ENCODE measurements around the gene UBIAD1.
"Not testable (repeated sequence)": the region's sequence is repeated elsewhere in the genome, so short reads cannot be mapped to it uniquely, and the experiment has no call there.

UBIAD1 gene

DNA sequence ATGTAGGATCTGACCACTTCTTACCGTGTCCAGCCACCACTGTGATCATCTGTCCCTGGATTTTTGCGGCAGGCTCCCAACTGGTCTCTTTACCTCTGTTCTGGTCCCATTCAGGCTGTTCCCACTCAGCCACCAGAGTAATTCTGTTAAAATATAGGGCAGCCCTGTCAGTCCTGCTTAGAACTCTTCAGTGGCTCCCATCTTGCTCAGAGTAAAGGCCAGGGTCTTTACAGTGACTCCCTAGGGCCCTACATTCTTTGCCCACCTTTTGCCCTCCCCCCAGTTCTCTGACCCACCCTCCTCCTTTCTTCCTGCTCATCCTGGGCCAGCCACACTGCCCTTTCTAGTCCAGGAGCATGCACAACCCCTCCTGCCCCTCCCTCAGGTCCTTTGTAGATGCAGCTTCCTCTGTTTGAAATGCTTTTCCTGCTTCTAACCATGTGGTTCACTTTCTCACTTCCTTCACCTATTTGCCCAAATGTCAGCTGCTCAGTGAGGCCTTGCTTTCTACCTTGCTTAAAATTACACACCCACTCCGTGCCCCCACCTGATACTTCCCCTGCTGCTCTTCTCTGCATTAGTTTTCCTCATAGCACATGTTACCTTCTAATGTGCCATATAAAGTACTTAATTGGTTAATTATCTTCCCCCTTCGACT lies 7.8 kb downstream of the UBIAD1 start:
- DNase-seq = peak; percentile 36

DNA sequence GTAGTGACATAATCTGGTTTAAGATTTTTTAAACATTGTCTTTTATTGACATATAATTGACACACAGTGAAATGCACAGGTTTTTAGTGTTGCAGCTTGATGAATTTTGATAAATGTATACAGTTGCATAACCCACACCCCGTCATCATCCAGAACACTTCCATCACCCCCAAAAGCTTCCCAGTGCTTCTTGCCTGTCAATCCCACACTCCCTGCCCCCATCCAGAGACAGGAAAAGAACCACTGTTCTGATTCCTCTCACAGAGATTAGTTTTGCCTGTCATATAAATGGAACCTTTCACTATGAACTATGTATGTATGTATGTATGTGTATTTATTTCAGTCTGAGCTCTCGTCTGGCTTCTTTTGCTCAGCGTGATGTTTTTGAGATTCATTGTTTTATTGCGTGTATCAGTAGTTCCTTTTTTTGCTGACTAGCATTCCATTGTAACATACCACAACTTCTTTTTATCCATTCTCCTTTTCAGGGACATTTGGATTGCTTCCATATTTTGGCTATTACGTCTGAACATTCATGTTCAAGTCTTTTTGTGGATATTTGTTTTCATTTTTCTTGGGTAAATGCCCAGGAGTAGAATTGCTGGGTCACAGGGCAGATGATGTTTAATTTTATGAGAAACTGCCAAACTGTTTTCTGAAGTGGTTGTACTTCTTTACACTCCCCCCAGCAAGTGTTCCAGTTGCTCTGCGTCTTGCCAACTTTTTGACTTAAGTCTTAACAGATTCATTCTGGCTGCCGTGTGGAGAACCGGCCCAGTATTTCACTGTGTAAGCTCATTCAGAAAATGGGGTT lies 8.7 kb downstream of the UBIAD1 start:
- DNase-seq = no peak

DNA sequence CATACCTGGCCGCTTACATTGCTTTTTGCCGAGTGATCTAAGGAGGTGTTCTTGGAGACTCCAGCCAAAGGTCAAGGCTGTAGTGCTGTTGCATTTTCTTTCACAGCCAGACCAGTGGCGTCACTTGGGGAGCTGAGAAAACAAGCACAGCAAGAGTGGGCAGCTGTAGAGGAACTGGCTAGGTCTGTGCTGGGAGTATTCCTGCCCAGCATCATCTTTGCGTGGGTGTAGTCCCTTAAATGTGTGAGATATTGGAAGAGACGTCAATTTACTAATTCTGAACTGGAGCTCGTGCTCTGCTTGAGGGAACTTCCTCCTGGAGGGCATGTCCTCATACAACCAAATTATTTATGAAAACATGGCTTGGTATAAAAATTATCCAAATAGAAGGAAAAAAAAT lies 10.2 kb downstream of the UBIAD1 start:
- no peak for DNase-seq

DNA sequence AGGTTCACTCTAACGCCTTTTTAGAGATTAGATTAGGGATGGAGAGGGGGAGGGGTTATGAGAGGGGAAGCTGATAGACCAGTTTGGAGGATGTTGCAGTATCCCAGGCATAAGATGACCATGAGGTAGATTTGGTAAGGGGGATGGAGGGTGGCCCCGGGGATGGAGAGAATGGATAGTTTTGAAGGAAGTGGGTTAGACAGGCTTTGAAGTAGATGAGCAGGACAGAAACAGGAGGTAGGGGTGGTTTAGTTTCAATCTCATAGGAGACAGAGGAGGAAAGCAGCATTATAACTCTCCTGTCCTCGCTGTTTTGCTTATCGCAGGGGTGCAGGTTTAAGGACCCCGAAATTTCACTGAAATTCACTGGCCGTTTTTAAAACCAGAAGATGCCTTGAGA lies 11.8 kb downstream of the UBIAD1 start:
- no peak for DNase-seq

DNA sequence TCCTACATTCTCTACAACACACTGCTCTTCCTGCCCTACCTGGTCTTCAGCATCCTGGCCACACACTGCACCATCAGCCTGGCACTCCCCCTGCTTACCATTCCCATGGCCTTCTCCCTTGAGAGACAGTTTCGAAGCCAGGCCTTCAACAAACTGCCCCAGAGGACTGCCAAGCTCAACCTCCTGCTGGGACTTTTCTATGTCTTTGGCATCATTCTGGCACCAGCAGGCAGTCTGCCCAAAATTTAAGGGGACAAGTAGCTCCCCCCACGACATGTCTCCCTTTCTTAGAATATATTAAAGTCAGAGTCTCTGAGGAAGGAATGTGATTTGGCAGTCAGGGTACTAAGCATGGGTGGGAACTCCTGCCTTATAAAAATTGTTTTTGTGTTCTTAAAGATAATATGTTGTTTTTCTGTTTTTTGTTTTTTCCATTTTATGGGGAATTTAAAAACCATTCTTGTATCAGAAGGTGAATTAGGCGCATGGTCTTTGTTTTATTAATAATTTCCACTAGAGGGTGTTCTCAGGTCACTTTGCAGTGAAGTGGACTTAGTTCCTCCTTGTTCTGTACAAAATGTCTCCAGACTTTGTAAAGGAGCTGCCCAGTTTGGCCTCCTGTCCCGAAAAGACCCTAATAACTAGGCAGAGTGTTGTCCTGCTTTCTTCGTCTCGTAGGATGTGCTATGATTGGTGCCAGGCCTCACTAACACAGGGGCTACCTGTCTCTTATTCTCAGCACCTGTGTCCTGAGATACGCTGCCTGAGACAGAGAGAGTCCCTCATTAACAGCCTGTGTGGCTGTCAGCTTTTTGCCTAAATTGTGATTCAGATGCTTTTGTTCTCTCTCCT lies 13.1 kb downstream of the UBIAD1 start:
- no peak for DNase-seq

DNA sequence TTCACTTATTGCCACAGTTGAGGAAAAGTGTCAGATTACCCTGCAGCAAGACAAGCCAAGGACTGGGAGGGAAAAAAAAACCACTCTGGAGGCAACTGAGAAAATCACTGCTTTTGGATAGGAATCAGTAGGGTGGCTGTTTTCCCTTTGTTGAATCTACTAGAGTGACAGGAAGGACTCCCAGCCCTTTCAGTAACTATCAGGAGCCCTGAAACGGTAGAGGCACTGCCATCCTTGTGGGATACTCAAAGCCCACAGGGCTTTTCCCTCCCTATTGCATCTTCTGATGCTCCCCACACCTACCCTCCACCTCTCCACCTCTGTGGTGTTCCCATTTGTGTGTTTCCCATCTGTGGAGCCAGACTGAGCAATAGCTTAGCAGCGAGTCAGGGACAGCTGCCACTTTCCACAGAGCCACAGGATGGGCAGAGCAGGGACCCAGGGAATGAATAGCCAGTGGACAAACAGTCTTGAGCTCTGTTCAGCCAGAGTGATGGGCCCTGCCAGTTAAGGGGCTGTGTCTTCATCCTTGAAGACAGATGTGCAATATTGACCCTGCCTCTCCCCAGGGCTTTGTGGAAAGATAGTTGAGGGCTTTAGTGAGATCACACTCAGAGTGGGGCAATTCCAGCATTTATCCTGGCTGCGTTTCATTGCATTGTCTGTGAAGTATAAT lies 13.9 kb downstream of the UBIAD1 start:
- DNase-seq = no peak

DNA sequence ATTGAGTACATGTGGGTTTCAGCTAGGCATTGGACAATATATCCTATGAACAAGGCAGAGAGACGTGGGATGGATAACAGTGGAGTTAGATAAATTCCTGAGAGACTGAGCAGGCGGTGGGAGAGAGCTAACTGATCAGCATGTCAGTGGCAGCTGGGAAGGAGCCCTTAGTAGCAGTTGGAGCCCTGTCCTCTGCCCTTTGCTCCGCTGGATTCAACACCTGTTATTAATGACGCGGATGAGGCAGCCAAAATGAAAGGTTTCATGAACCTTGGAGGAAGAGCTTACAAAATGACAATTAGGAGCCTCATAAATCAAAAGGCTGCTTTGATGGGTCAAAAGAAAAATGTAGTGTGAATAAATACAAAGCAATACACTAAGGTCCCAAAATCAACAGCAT lies 16.1 kb downstream of the UBIAD1 start:
- no peak for DNase-seq

DNA sequence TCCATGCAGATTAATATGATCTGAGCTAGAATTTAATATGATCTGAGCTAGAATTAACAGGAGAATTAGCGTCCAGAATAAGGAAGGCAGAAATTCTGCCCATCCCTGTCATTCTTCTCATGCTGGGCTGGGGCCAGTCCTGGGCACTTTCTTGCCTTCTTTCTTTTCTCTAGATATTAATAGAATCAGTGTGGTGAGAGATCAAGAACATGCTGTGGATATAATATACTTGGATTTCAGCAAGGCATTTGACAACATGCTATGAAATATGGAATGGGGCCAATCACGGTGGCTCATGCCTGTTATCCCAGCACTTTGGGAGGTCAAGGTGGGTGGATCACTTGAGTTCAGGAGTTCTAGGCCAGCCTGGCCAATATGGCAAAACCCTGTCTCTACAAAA lies 18.1 kb downstream of the UBIAD1 start:
- no peak for DNase-seq

DNA sequence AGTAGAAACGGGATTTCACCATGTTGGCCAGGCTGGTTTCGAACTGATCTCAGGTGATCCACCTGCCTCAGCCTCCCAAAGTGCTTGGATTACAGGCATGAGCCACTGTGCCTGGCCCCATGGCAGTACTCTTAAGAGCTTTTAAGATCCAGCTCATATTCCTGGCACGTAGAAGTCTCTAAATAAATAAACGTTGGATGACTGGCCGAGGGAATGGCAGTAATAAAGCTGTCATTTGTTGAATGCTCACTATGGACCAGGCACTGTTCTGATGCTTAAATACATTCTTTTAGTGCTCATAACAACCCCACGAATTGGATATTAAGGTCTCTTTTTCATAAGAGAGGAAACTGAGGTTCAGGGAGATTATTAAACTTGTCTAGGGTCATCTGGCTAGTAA lies 20.9 kb downstream of the UBIAD1 start:
- DNase-seq = no peak

DNA sequence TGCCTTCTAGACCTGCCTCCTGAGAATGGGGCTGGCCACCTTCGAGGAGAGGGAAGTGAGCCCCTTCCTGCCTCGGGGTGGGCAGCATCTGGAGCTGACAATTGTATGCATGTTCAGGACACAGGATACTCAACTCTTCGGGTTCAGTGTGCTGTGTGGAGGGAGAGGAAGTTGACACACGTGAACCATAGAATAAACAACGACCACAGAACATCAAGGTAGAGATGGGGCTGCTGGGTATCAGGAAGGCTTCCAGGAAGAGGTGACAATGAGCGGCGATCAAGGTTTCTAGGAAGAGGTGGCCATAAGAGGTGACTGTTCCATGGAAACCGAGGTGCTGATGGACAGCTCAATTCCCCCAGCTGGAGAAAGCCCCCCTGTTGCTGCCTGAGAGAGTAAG lies 22.0 kb downstream of the UBIAD1 start:
- no peak for DNase-seq

DNA sequence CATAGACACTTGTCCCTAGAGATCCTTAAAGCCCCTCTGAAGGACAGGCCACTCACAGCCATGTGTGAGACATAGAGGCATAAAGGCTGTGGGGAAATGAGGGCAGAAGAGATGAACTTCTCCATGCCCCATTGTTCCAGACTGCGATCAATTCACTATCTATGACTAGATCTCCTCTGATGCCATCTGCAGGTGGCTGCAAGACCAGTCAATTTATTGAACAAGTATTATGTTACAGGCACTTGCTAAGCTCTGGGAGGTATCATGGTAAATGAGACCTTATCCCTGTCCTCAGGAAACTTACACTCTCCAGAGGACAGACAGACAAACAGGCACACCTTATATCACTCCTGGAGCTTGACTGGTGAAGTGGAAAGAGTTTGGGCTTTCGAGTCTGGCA lies 22.9 kb downstream of the UBIAD1 start:
- DNase-seq = peak; percentile 23

DNA sequence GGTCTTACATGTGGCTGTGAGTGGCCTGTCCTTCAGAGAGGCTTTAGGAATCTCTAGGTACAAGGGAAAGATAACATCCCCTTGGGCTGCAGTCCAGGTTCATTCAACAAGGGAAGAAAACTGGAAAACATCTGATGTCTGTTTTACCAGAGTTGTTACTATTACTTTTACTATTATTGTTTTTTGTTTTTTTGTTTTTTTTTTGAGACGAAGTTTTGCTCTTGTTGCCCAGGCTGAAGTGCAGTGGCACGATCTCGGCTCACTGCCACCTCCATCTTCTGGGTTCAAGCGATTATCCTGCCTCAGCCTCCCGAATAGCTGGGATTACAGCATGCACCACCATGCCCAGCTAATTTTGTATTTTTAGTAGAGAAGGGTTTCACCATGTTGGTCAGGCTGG lies 24.8 kb downstream of the UBIAD1 start:
- DNase-seq = not testable (repeated sequence)

DNA sequence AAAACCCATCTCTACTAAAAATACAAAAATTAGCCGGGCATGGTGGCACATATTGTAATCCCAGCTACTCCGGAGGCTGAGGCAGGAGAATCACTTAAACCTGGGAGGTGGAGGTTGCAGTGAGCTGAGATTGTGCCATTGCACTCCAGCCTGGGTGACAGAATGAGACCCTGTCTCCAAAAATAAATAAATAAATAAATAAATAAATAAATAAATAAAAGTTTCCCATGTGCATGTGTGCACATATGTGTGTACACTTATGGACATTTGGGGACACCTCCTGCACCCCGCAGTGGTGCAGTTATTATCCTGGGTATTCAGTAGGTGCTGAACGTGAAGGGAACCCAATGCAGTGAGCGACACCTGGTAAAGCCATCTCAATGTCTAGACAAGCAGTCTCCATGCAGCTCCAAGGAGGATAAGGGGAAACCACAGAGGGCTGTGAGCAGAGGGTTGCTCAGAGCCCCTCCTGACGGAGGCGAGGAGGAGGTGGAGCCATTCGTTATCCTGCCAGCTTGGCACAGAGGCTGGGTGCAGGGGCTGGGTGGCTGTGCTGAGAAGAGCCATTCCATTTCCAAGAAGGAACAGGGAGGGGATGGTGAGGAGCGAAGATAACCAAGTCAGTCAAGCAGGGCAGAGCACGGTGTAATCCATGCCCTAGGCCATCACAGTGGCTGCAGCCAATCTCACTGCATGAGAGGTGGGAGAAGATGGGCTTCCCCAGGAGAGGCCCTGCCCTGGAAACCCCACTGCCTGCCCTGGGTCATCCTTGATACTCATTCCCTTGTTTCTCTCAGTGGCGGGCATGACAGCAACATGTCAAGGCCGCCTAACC lies 25.6 kb downstream of the UBIAD1 start:
- no peak for DNase-seq

DNA sequence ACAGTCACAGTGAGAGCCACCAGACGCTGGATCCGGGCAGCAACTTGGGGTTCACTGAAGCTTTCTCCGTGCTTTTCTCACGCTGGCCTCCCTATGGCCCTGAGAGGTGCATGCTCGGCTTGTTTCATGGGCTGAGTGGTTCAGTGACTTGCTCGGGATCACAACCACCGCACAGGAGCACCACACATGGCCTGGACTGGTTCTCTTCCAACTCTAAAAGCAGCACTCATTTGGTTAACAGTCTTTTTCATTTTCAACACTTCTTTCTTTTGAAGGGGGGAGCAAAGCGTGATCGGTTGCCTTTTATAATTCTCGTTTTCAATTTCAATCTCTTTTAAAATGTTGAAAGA lies 26.2 kb downstream of the UBIAD1 start:
- no peak for DNase-seq

DNA sequence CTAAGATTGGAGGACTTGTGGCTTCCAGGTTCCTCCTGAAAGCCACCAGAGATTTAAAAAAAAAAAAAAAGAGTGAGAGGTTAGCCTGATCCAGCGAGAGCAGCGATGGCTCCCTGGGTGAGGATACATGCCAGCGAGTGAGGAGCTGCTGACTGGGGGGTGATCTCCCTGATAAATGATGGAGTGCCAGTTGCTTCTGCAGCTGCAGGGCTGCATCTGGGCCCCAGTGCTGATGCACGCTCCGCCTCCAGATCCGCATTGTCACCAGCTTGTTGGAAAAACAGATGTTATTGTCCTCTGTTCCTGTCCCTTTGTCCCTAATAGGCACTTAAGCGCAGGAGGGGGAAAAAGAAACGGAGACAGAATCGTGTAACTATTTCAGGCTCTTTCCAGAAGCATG lies 28.6 kb downstream of the UBIAD1 start:
- DNase-seq = no peak

DNA sequence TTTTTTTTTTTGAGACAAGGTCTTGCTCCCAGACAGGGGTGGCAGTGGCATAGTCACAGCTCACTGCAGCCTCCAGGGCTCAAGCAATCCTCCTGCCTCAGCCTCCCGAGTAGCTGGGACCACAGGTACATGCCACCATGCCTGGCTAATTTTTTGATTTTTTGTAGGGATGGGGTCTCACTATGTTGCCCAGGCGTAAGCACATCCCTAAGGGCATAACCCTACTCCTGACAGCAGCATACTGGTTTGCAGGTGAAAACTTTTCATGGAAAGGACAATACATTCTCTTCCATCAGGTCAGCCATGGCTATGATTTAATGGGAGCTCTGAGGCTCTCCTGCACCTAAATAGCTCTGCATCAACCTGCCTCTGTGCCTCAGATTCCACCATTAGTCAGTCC lies 29.4 kb downstream of the UBIAD1 start:
- no peak for DNase-seq

DNA sequence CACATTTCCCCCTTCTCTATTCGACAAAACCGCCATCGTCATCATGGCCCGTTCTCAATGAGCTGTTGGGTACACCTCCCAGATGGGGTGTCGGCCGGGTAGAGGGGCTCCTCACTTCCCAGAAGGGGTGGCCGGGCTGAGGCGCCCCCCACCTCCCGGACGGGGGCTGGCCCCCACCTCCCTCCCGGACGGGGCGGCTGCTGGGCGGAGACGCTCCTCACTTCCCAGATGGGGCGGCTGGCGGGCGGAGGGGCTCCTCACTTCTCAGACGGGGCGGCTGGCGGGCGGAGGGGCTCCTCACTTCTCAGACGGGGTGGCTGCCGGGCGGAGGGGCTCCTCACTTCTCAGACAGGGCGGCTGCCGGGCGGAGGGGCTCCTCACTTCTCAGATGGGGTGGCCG lies 32.5 kb downstream of the UBIAD1 start:
- not testable (repeated sequence) for DNase-seq

DNA sequence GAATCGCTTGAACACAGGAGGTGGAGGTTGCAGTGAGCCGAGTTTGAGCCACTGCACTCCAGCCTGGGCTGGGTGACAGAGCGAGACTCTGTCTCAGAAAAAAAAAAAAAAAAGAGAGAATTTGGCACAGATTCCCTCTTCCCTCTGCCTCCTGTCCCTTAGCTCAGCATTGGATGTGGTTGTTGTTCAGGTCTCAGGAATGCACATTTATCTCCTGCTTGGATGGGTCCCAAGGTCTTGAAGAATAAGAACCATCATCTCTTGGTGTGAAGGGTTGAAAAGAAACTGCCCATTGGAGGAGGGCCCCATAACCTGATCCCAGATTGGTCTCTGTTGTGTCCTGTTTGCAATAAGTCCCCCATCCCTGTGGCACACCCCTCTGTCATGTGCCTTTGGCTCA lies 34.9 kb downstream of the UBIAD1 start:
- no peak for DNase-seq

DNA sequence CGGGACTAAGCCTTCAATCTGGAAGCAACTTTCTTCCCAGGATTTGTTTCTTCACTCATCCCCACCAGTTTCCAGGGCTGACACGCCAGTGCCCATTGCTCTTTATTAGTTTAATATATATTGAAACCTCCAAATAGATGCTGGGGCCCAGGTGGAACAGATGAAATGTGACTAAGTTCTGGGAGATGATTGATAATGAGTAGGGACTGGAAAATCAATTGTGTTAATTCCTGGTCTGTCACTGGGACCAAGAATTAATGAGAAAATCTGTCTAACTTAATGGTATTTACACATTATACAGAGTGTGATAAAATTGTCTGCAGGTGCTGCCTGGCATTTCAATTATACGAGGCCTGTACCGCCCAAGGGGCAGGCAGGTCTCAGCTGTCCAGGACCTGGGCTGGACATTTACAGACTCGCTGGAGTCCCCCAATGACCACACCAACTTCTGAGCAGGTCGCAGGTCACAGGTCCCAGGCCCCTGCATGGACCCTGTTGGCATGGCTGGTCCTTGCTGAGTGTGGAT lies 35.8 kb downstream of the UBIAD1 start:
- DNase-seq = no peak

DNA sequence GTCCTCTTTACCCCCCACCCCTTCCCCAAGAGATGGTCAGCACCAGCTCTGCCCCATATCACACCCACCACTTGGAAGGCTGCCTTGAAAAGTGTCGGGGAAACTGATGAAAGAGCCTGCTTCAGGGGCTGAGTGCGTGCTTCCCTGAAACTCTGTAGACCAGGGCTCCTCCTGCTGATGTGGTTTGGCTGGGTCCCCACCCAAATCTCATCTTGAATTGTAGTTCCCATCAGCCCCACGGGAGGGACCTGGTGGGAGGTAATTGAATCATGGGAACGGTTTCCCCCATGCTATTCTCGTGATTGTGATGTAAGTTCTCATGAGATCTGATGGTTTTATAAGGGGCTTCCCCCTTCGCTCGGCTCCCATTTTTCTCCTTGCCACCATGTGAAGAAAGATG lies 36.4 kb downstream of the UBIAD1 start:
- no peak for DNase-seq

DNA sequence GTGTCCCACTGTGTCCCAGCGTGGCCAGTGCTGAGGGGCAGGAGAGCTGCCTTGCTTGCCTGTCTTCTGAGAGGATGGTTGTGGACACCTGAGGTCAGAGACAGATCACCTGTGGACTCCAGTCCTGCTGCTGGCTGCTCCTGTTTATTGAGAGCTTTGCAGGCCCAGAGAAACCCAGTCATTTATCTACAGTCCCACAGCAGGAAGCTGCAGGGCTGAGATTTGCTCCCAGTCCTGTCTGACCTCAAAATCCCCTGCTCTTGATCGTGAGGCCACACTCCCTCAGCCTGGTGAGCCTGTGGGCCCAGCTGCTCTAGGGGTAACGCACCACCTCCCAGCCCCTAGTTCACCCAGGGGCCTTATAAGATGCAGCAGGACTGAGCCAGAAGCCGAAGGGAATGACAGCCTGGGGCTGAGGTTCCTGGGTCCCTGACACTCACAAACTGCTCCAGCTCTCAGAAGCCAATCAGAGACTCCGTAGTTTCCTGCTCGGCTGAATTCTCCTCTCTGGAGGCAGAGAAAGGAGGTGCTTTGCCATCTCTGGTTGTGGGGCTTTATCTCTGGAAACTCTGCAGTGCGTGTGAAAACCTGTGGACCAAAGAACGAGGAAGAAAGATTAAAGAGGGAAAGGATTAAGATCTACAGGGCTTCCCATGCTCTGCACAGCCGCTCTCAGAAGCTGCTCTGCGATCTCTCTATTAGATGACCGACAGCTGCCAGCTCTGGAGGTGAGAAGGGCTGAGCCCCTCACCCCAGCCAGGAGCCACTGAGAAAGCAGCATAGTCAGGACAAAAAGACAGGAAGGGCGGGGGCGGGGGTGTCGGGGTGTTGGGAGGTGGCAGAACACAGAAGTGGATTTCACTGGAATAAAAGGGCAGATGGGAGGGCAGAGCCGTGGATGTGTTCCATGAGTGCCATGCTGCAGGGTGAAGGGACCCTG lies 39.1 kb downstream of the UBIAD1 start:
- DNase-seq = no peak
